Muscle of leg (tissue), 11 donors: ENCODE measurements around the gene TERC. TPM values are rescaled to one million over a fixed set of nuclear protein-coding genes. Genes with fewer than 3 reads are reported as not detected.
"Not testable (repeated sequence)": the region's sequence is repeated elsewhere in the genome, so short reads cannot be mapped to it uniquely, and the experiment has no call there.

Source experiments
- DNase-seq: peaks from one replicate; pipeline ENCODE4 v3.0.0; 2013
- H3K27ac ChIP-seq: one replicate; pipeline ENCODE4 v1.5.1; 2013; ENCODE audit warnings: mild to moderate bottlenecking, low read length, control low read depth
- H3K27me3 ChIP-seq: one replicate; pipeline ENCODE4 v1.6.1; 2013; ENCODE audit warnings: low read length; ENCODE audit not compliant: control insufficient read depth, insufficient read depth
- H3K36me3 ChIP-seq: one replicate; pipeline ENCODE4 v1.6.1; 2013; ENCODE audit warnings: low read length; ENCODE audit not compliant: control insufficient read depth, insufficient read depth
- H3K4me1 ChIP-seq: one replicate; pipeline ENCODE4 v1.6.1; 2013; ENCODE audit warnings: low read length; ENCODE audit not compliant: control insufficient read depth, insufficient read depth
- H3K4me3 ChIP-seq: one replicate; pipeline ENCODE4 v1.5.1; 2013; ENCODE audit warnings: low read length, control low read depth
- H3K9me3 ChIP-seq: replicated peaks from 2 replicates; pipeline ENCODE4 v1.6.1; 2013; ENCODE audit warnings: low read depth, low read length; ENCODE audit not compliant: control insufficient read depth
- WGBS: methylation state at CpG from one replicate; pipeline ENCODE4 v1.1.5; 2013; ENCODE audit warnings: missing lambda C conversion rate; ENCODE audit not compliant: insufficient coverage; 5-methylcytosine and 5-hydroxymethylcytosine counted together
- polyA plus RNA-seq, 8 donors: library from polyadenylated mRNA; unstranded; fragments of 120-200 nt; gene quantifications; one replicate each; pipeline versions ENCODE4 v1.2.1 to v1.2.3, GENCODE V29; 2013; ENCODE audit warnings: inconsistent platforms in 1 of 8, low replicate concordance in 1 of 8; ENCODE audit not compliant: insufficient read length in 8 of 8, insufficient read depth in 1 of 8
- total RNA-seq: library from RNA; stranded (reverse); fragments of 120-200 nt; gene quantifications from one replicate; pipeline ENCODE4 v1.2.4, GENCODE V29; 2013

The TERC gene
- total and polyA plus RNA-seq, 9 donors, result 0.33 to 23.7 (median 0.37) TPM; not detected in 5

- H3K4me1 ChIP-seq, result no peaks in the 10 kb centered on the region
- H3K27me3 ChIP-seq, result no peaks in the 10 kb centered on the region
- no peak overlapping the region for H3K4me3 ChIP-seq
- H3K36me3 ChIP-seq, result no peaks in the 10 kb centered on the region
- WGBS, result 80% methylated on average over 1 of the region's 2 CpGs
- no peak overlapping the region for H3K27ac ChIP-seq
- no peaks in the 10 kb centered on the region for H3K9me3 ChIP-seq
- no peak for DNase-seq
Observed at GRCh38 chr3:169751875-169752274, 13.0 kb downstream of the TERC start.

GRCh38 chr3:169750665-169751064 is 14.2 kb downstream of the TERC start:
- DNase-seq, result no peak
- Histone ChIP-seq H3K36me3 (no peaks in the 10 kb centered on the region), H3K9me3 (no peaks in the 10 kb centered on the region), H3K4me1 (no peaks in the 10 kb centered on the region), H3K27ac (no peak overlapping the region), H3K4me3 (no peak overlapping the region), H3K27me3 (no peaks in the 10 kb centered on the region)
- WGBS, result no CpG with 5 or more reads among the region's 2 CpGs

GRCh38 chr3:169748670-169749069 is 16.2 kb downstream of the TERC start:
- H3K4me3 ChIP-seq, result no peak overlapping the region
- H3K27me3 ChIP-seq, result no peaks in the 10 kb centered on the region
- no peak overlapping the region for H3K27ac ChIP-seq
- no peaks in the 10 kb centered on the region for H3K36me3 ChIP-seq
- H3K4me1 ChIP-seq, result no peaks in the 10 kb centered on the region
- no peaks in the 10 kb centered on the region for H3K9me3 ChIP-seq
- WGBS, result 100% methylated on average over 1 of the region's 3 CpGs
- no peak for DNase-seq

GRCh38 chr3:169746924-169747323 is 17.9 kb downstream of the TERC start:
- WGBS, result 62% methylated on average over 3 of the region's 6 CpGs
- H3K9me3 ChIP-seq, result no peaks in the 10 kb centered on the region
- H3K4me3 ChIP-seq, result no peak overlapping the region
- H3K4me1 ChIP-seq, result no peaks in the 10 kb centered on the region
- H3K36me3 ChIP-seq, result no peaks in the 10 kb centered on the region
- no peaks in the 10 kb centered on the region for H3K27me3 ChIP-seq
- no peak overlapping the region for H3K27ac ChIP-seq
- no peak for DNase-seq

DNA sequence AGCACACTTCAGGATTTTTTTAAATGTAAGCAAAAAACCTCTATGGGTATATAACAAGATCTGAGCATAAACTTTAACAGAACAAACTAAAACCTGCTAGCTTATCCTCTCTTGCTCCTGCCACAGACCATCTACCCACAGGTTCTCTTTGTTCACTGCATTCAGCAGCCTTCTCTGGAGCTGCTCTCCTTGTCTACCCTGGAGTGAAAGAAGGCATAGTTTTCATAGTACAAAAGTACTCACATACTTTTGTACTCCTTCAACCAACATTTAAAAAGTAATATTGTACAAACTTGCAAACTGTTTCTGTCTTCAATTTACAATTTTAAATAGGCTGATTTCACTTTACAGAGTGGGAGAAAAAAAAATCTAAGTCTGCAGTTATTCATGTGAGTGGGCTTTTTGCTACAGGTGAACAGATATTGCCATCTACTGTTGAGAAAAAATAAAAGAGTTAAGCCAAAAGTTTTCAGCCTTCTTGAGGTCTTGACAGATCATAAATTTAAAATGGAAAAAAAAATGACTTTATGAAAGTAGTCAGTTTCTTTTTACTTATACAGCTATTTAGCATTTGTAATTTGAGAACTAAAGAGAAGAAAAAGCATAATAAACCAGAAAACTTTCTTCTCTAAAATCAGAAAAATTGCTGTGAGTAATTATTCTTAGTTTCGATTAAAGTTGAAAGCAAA is 20.4 kb downstream of the TERC start:
- no CpG with 5 or more reads among the region's 1 CpG for WGBS
- no peak overlapping the region for H3K4me3 ChIP-seq
- H3K9me3 ChIP-seq, result no peaks in the 10 kb centered on the region
- H3K36me3 ChIP-seq, result no peaks in the 10 kb centered on the region
- H3K27ac ChIP-seq, result no peak overlapping the region
- DNase-seq, result peak; percentile 25
- no peaks in the 10 kb centered on the region for H3K4me1 ChIP-seq
- H3K27me3 ChIP-seq, result no peaks in the 10 kb centered on the region

GRCh38 chr3:169739067-169739466 is 25.8 kb downstream of the TERC start:
- no peaks in the 10 kb centered on the region for H3K27me3 ChIP-seq
- no CpG with 5 or more reads among the region's 2 CpGs for WGBS
- no peak overlapping the region for H3K27ac ChIP-seq
- no peaks in the 10 kb centered on the region for H3K4me1 ChIP-seq
- no peaks in the 10 kb centered on the region for H3K36me3 ChIP-seq
- no peak overlapping the region for H3K4me3 ChIP-seq
- no peak for DNase-seq
- peaks cover 3% of the 10 kb centered on the region for H3K9me3 ChIP-seq

DNA sequence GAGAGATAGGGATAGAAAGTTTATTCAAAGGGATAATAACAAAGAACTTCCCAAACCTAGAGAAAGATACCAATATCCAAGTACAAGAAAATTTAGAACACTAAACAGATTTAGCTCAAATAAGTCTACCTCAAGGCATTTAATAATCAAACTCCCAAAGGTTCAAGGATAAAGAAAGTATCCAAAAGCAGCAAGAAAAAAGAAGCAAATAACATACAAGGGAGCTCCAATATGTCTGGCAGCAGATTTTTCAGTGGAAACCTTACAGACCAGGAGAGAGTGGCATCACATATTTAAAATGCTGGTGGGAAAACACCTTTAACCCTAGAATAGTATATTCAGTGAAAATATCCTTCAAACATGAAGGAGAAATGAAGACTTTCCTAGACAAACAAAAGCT is 33.0 kb downstream of the TERC start:
- not testable (repeated sequence) for H3K27me3 ChIP-seq, H3K27ac ChIP-seq, H3K4me3 ChIP-seq, H3K9me3 ChIP-seq, H3K4me1 ChIP-seq, DNase-seq, H3K36me3 ChIP-seq

- H3K36me3 ChIP-seq, result no peaks in the 10 kb centered on the region
- no peaks in the 10 kb centered on the region for H3K9me3 ChIP-seq
- H3K27ac ChIP-seq, result no peak overlapping the region
- no peak for DNase-seq
- H3K4me1 ChIP-seq, result no peaks in the 10 kb centered on the region
- no peaks in the 10 kb centered on the region for H3K27me3 ChIP-seq
- no peak overlapping the region for H3K4me3 ChIP-seq
Observed at GRCh38 chr3:169722724-169723123, 42.1 kb downstream of the TERC start.

GRCh38 chr3:169718415-169718814 is 46.4 kb downstream of the TERC start:
- H3K36me3 ChIP-seq, H3K27ac ChIP-seq, H3K4me1 ChIP-seq, H3K9me3 ChIP-seq, H3K4me3 ChIP-seq, DNase-seq, H3K27me3 ChIP-seq: not testable (repeated sequence)
- no CpG with 5 or more reads among the region's 4 CpGs for WGBS
